HT1080 (cell line): ENCODE measurements around the gene DMD. TPM values are rescaled to one million over a fixed set of nuclear protein-coding genes. Genes with fewer than 3 reads are reported as not detected.
"Not testable (repeated sequence)": the region's sequence is repeated elsewhere in the genome, so short reads cannot be mapped to it uniquely, and the experiment has no call there.

ENCODE experiments used
- DNase-seq: peaks from one replicate; pipeline ENCODE4 v3.0.0-alpha.2; 2015; ENCODE audit warnings: low read depth
- total RNA-seq: library from RNA; depleted of rRNA; stranded (reverse); fragments of >200 nt; shearing (Covaris generic); gene quantifications from 2 replicates; pipeline ENCODE4 v1.2.3, GENCODE V29; 2014

DMD gene
- total RNA-seq, 1 experiment from 2014 or later, result 4.0 TPM

DNA sequence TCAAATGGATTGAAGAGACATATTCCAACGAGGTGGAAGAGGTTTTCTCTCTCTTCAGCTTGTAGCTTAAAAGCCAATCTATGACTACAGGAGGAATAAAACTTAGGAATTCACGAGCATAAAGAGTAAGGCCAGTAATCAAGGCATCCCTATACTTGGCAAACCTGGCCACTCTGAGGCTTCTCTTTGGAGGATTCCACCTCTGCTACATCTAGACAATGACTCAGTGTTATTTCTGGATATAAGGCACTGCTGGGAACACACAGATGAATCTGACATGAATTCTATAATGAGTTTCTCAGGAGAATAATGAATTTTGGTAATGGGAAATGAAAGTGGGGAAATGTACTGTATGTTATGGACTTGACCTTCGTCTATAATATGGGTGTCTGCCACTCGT, 1123.7 kb downstream of the DMD start:
- no peak for DNase-seq

DNA sequence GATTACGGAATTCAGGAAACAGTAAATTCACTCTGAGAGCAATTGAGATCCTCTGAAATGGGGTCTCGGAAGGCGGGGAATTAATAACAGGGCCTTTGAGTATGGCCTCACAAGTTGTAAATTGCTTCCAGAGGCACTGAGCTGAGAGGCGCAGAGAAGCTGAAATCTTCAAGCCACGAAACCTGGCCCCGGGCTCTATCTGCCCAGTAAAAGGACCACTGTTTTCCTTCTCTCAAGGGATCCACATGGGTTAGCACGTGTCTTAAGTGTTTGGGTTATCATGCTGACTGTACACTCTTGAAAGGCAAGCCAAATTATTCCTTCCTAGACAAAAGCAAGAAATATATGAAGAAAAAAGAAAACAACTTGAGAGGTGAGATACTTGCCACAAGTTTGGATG, 1126.6 kb downstream of the DMD start:
- no peak for DNase-seq

DNA sequence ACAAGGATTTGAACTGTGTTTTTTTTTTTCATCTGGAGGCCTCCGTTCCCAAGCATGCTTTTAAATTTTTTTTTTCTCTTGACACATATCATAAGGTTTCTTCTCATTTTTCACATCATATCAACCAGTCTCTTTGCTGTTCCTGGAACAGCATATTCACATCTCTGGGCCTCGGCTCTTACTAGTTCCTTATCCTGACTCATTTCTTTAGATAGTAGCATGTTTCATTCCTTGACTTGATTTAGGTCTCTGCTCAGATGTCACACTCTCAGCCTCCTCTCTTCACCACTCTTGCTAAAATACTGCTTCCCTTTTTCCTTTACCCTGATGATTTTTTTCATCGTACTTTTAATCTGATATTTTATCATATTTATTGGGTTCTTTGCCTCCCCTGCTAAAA, 1163.1 kb downstream of the DMD start:
- no peak for DNase-seq

DNA sequence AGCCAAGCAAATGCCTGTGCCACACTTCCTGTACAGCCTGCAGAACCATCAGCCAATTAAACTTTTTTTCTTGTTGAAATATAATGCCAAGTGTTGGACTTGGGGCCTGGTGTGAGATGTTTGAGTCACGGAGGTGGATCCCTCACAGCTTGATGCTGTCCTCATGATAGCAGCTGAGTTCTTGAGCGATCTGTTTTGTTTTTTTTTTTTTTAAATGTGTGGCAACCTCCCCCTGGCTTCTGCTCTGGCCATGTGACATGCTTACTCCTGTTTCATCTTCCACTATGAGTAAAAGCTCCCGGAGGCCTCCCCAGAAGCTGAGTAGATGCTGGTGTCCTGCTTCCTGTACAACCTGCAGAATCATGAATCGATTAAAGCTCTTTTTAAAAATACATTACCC, 1166.2 kb downstream of the DMD start:
- DNase-seq, result peak; percentile 13

DNA sequence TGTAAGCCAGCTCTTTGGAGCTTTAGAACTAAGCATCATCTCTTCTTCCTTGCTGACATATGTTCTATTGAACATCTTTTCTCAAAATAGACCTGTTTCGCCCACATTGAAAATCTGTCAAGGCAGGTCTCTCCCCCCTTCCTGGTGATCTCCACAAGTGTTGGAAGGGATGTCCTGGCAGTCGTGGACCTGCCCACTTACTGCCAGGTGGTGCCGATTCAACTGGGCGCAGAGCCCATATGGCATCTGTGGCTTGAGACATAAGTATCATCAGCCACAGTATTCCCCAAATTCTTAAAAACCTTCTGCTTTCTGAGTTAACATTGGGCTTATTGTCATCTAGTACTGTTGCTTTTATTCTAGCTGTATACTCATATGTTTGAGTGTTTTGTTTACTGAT, 1170.2 kb downstream of the DMD start:
- no peak for DNase-seq

DNA sequence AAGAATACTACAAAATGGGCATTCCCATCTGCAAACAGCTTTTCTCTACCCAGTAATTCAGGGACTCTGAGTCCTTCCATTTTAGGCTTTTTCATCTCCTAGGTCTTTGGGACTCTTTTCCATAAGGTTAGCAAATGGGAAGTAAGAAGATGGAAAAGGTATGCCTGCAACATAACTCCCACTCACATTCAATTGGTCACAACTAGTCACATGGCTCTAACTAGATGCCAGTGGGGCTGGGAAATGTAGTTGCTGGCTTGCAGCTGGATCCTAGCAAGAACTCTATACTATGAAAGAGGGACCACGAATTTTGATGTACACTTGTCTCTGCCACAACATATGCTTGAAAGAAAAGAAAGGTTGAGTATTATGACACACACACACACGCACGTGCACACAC, 1184.6 kb downstream of the DMD start:
- DNase-seq, result no peak

DNA sequence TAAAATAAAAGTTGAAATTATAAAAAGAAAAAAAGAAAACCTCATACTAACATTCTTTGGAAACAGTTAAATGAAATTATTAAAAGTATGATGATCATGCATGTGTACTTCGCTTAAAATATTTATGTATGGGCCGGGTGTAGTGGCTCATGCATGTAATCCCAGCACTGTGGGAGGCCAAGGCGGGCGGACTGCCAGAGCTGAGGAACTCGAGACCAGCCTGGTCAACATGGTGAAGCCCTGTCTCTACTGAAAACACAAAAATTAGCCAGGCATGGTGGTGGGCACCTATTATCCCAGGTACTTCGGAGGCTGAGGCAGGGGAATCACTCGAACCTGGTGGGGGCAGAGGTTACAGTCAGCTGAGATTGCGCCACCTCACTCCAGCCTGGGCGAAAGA, 1187.3 kb downstream of the DMD start:
- DNase-seq, result no peak

DNA sequence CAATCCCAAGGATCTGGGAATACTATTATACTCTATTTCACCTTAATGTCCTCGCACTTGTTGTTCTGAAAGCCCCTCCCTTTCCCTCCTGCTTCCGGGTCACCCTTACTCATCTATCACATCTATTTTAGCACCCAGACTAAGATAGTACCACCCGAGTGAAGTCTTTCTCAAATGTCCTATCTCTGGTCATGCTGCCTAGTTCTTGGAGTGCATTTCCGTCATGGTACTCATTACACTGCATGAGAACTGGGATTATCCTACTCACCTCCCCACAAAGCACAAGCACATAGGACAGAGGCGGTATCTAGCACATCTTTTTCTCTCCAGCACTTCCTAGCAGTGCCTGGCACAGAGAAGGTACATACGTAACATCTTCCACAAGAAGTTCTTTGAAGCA, 1195.2 kb downstream of the DMD start:
- no peak for DNase-seq

DNA sequence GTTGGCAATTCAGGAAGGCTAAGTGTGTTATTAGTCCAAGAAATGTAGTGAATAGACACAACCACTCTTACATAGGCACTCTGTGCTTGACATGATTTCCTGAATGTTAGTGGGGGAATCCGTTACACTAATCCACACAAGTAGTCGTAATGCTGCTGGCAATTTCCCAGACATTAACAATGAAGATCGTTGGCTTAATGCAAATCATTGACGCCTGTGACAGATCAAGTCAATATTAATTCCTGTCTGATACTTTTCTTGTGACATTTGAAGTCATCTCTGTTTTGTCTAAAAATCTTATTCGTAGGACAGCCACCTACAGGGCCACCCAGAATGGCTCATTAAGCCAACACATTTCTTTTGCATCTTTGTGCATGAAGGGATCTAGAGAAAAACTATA, 1200.4 kb downstream of the DMD start:
- DNase-seq, result no peak

DNA sequence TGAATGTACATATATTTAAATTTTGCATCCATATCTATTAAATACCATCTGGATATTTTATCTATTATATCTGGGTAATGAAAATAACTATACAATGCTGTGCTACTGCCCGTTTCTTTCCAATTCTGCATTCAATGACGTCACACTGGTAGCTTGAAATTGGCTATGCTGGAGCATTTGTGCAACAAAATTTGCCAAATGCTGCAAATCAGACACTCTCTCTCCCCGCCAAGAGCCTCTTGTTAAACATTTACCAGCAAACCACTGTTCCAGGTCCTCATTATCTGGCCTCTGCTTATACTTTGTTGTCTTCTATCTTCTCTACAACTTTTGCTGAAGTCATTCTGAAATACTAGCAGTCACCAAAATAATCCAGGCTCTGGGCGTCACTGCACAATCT, 1201.1 kb downstream of the DMD start:
- no peak for DNase-seq

DNA sequence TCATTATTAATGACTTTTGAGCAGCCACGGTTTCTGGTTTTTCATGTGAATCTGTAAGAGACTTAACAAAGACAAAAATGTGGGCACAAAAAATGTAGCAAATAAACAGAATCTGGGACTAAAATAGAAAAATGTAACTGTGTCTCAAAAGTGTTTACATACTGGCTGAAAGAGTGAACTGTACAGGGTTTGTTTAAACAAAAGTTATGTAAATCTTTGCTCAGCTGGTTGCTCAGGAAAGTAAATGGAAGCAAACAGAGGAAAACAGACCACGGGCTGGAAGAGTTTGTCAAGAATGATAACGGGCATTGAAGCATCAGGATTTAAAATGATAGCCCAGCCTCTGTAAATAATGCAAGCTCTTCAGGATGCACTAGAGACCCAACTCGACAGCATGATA, 1217.7 kb downstream of the DMD start:
- no peak for DNase-seq

DNA sequence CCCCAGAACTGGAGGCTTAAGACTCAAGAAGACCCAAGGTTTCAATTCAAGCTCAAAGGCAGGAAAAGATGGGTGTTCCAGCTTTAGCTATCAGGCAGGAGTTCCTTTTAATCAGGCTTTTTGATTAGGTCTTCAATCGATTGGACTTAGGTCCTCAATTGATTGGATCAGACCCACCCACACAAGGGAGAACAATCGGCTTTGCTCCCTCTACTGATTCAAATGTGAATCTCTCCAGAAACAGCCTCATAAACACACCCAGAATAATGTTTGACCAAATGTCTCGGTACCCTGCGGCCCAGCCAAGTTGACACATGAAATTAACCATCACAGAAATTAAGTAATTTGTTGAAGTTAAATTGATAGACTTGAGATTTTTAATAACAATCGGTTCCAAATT, 1222.4 kb downstream of the DMD start:
- DNase-seq, result no peak

DNA sequence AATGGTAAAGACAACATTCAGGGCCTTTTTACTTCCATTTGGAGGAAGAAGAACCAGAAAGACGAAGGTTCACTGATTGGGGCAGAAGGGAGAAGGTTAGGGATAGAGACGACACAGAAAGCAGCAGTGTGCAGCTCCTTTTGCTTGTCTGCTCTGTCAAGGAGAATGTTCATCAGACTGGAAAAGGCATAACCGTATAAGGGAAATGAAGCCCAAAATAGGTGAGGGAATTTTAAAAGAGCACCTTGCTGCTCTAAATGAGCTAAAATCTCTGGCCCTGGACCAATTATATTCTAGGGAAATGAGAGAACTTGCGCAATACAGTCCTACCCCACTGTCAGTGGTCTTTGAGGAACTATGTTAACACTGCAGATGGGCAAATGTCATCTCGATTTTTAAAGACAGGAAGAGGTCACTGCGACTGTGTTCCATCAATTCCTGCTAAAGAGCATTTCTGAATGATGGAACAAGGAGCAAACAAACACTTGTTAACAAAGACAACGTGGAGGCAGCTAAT, 1229.7 kb downstream of the DMD start:
- no peak for DNase-seq

DNA sequence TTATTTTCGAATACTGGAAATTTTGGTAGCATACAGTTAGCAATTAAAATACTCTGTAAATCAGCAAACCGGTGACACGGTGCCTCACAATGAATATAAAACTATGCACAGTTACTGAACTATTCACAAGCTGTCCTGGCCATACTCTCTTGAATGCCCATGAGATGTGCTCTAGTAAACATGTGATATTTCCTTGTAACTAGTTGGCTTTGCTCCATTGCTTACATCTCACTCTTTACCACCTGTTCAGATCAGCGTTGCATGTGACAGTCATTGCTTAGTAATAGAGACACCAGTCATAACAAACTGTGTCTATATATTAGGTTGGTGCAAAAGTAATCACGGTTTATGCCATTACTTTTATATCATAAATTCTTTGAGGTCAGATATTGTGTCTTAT, 1241.6 kb downstream of the DMD start:
- no peak for DNase-seq

DNA sequence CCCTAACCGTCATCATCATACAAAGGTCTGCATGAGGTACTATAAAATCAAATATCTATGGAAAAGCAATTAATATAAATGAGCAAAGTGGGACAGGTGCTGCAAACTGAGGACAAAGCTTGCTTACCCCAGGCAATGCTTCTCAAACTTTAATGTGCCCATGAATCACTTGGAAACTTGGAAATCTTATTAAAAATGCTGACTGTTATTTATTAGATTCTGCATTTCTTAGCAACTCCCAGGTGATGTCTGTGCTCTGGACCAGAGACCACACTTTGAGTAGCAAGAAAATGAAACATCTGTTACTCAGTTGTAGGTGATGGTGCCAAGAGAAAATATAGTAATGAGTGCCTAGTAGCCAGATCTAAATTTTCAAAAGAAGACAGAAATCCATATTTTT, 1249.1 kb downstream of the DMD start:
- DNase-seq, result no peak

DNA sequence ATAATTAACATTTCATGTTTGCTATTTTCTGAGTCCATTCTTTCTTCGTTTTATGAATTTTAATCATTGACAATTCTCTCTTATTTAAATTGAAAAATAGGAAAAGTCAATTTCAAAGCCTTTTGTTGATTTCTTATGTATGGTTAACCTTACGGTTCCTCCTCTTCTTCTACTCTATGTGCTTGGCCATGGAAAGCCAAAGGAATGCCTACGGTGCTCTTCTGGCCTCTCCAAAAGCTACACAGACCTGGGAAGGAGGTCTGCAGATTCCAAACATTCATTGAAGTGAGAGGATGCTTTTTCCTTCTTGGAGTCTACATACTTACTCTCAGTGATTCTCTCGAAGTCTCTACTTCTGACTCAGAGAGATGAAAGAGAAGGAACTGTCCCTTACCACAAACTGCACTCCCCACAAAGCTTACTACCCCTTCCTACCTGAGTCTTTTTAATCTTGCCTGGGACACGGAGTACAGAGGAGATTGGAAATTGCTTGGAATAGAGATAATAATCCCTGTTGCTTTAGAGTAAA, 1276.4 kb downstream of the DMD start:
- DNase-seq, result peak; percentile 1

DNA sequence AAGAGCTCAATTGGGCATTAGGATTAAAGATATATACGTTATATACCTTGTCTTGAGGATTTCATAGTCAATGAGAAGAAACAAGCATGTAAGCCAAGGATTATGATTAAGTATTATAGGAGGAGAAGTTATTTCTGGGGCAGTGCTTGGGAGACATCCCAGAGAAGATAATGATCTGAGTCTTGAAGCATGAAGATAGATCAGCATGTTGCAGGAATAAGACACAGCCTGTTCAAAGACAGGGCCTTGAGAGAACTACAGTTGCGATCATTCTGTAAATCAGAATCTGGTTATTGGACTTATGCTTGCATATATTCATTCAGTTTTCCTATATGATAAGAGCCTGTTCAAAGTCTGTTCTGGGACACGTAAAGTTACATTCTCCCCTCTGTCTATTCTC, 1277.3 kb downstream of the DMD start:
- no peak for DNase-seq

DNA sequence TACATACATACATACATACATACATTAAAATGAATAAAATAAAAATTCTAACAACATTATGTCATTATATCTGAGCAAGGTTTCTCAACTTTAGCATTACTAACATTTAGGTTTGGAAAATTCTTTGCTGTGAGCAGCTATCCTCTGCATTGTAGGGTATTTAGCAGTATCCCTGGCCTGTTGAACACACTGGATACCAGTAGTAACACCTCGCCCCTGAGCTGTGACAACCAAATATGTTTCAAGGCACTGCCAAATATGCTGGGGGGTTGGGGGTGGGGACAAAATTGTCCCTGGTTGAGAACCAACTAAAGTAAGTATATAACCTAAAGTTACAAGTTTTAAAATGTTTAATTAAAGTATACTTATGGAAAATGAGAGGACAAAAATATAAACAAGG, 1278.6 kb downstream of the DMD start:
- no peak for DNase-seq

DNA sequence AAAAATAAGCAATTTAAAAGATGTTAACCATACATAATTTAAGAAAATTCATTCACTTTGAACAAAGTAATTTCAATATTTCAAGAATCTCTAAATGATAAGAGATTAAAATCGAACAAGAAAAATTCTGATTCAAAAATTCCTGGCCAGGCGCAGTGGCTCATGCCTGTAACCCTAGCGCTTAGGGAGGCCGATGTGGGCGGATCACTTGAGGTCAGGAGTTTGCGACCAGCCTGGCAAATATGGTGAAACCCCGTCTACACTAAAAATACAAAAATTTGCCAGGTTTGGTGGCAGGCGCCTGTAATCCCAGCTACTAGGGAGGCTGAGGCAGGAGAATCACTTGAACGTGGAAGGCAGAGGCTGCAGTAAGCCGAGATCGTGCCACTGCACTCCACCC, 1279.0 kb downstream of the DMD start:
- DNase-seq, result not testable (repeated sequence)

DNA sequence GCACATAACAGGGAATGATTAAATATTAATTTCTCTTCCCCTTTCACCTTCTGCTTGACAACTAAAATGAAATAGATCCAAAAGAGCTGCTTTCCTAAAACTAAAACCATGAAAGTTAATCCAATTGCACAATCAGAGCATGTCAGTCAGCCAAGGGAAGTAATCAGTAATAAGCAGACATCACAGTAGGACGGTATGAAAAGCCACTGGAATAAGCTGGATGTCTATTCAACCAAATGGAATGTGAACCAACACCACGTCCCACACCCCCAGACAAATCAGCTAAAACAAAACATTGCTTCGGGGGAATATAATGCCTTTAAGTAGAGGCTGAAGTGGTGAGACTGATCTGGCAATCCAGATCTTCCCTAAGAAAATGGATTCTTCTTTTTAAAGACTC, 1280.1 kb downstream of the DMD start:
- DNase-seq, result peak; percentile 71

DNA sequence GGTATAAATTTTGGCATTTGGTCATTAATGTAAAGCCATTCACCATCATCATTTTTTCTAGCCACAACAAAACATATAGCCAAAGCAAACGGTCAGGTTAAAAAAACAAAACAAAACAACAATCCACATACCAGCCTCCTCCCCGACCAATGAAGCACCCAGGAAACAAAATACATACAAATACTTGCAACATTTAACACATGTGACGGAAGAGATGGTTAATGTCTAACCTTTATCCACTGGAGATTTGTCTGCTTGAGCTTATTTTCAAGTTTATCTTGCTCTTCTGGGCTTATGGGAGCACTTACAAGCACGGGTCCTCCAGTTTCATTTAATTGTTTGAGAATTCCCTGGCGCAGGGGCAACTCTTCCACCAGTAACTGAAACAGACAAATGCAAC, 1282.0 kb downstream of the DMD start:
- DNase-seq, result no peak

DNA sequence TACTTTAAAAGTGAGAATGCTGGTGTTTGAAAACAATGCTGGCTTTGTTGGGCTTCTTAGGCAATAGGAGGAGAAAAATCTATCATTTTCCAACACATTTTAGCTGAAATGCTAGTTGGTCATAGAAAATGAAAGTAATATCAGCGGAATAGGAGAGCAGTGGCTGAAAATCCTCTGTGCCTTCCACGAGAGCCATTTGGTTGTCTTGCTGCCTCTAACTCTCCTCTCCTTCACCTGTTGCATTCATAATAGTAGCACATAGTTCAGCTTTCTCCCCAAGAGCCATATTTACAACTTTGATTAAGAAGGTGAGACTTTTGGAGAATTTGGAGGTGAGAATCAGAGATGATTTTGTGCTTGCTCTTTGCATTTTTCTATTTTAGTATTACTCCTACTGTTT, 1290.1 kb downstream of the DMD start:
- no peak for DNase-seq

DNA sequence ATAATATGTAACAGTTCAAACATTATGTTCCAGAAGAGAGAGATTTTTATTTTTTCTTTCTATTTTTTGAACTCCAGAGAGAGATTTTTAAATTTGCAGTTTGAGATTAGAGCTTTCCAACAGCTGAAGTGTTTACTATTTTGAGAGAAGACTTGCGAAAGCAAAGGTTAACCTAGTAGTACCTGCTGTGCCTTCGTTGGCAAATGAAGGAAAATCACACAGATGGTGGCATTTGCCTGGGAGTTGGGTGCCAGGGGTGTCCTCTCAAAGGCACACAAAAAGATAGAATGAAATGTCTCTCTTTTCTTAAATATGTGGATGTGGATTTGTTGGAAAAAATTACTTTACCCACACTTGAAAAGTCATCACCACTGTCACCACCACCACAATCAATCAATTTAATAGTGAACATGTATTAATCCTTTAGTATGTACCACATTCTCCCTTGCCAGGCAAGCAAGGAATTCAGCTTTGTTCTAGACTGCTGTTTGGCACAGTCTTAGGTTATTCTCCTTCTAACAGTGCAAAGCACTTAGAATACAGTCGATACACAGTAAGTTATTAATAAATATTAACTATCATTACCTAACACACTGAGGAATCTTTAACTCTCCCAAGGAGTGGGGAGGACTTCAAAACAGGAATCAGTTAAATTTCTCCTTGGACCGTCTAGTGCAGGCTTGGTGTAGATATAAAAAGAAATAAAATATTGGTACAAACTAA, 1301.3 kb downstream of the DMD start:
- no peak for DNase-seq

DNA sequence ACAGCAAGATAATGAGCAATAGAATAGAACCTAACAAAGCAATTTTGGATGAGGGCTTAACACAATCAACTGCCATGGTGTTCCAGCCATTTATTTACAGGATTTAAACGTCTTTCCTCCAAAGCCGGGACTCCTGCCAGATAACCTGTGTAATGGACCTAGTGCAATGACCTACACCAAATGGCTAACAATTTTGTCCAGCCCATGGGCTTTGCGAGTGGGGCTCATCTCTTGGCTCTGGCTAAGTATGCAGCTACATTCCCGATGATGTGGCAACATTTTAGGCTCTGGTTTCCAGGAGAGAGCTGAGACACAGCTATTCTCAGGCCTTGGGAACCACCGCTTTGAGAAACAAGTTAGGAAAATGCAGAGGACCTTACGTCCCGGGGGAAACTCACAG, 1317.2 kb downstream of the DMD start:
- DNase-seq, result no peak
